RWPE1 (cell line): Measurements from ENCODE around the gene REG3G.

ENCODE experiments used
- CTCF ChIA-PET: fragments of 350-600 bp; sonication (Branson Sonifier 250); formaldehyde crosslinking; extraction: SDS; loops from one replicate; lab custom pipeline; 2021; lab: Yijun Ruan, JAX
- POLR2A ChIA-PET: fragments of 400-600 bp; formaldehyde crosslinking; extraction: SDS; loops from one replicate; lab custom pipeline; 2020; ENCODE audit warnings: antibody characterized with exemption; ENCODE audit not compliant: low non-redundant PET; lab: Yijun Ruan, JAX
- DNase-seq: peaks from one replicate; pipeline ENCODE4 v3.0.0; 2012; ENCODE audit warnings: low spot score
- H3K27ac ChIP-seq: fragments of 450-650 bp; 2 replicates; pipeline ENCODE4 v1.5.1; 2017
- TF ChIP-seq, protein P1 (sequence below): fragments of 450-650 bp; conservative IDR thresholded peaks from 2 replicates; pipeline ENCODE4 v1.5.1; 2017; ENCODE audit warnings: low read depth, mild to moderate bottlenecking

The REG3G gene

GRCh38 chr2:78982638-78983330 is 42.7 kb upstream of the REG3G start:
- ChIA-PET POLR2A (no interaction called here), CTCF (interaction anchor here (0.6 kb wide), 2 partner anchors 9 to 1950 kb away, joined by 3 to 4 read pairs; no protein-coding TSS in a partner anchor)
- TF ChIP-seq, protein P1, sequence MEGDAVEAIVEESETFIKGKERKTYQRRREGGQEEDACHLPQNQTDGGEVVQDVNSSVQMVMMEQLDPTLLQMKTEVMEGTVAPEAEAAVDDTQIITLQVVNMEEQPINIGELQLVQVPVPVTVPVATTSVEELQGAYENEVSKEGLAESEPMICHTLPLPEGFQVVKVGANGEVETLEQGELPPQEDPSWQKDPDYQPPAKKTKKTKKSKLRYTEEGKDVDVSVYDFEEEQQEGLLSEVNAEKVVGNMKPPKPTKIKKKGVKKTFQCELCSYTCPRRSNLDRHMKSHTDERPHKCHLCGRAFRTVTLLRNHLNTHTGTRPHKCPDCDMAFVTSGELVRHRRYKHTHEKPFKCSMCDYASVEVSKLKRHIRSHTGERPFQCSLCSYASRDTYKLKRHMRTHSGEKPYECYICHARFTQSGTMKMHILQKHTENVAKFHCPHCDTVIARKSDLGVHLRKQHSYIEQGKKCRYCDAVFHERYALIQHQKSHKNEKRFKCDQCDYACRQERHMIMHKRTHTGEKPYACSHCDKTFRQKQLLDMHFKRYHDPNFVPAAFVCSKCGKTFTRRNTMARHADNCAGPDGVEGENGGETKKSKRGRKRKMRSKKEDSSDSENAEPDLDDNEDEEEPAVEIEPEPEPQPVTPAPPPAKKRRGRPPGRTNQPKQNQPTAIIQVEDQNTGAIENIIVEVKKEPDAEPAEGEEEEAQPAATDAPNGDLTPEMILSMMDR: no peak
- H3K27ac ChIP-seq: no peak overlapping the region
- no peak for DNase-seq

DNA sequence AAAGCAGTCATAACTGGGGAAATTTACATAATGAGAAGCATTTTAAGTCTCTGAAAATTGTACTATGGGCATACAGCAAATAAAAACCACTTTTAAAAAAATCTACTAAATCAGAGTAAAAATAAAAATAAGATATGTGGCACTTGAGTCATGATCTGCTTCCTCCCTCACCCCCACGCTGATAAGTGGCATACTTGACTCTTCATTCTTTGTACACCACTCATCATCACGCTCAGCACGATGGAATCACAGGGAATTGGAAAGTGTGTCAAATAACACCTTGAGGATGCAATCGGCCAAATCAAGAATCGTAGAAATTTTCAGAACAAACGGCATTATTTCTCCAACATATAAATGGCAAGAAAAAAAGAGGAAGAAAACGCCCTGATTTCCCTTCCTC is 41.1 kb upstream of the REG3G start:
- no peak overlapping the region for H3K27ac ChIP-seq
- no peak for DNase-seq
- ChIA-PET POLR2A (no interaction called here), CTCF (no interaction called here)
- TF ChIP-seq, protein P1: no peak

DNA sequence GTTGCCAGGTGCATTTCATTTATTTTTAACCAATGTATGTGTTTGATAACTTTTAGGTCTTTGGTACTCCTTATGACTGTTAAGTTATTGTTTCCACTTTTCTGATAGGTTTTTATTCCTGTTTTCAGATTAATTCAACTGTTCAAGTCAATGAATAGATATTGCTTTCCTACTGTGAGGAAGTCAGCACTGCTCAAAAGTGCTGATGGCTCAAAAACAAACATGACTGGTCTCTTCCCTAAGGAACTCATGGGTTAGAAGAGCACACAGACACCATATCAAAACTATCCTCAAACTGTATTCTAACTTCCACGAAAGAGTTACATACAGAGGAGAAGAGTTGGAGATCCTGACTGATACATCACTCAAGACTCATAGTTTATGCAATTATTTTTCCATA is 39.9 kb upstream of the REG3G start:
- H3K27ac ChIP-seq: no peak overlapping the region
- TF ChIP-seq, protein P1: no peak
- ChIA-PET CTCF (no interaction called here), POLR2A (no interaction called here)
- DNase-seq: no peak

DNA sequence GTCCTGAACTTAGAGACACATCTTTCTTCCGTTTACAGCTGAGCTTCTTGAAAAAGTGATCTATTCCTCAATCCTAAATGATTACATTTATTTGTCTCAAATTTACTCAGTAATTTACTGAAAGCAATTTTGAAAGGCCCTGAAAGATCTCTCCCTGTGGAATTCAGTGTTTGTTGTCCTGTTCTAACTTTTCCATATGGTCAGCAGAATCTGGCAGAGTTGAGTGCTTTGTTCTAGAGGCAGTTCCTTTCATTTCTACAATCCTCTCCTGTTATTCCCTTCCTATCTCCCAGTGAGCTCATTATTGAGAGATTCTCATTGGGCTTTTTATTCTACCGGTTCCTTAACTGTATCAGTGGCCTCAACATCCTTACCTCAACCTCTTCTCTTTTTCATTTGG is 36.5 kb upstream of the REG3G start:
- ChIA-PET CTCF (no interaction called here), POLR2A (no interaction called here)

GRCh38 chr2:78992451-78992806 is 33.1 kb upstream of the REG3G start:
- POLR2A ChIA-PET: no interaction called here
- DNase-seq: peak; percentile 16
- CTCF ChIA-PET: no interaction called here
- TF ChIP-seq, protein P1: no peak
- H3K27ac ChIP-seq: no peak overlapping the region

More for the DNA sequence above, 36.5 kb upstream of the REG3G start:
- H3K27ac ChIP-seq: no peak overlapping the region
- no peak for DNase-seq
- TF ChIP-seq, protein P1: no peak

DNA sequence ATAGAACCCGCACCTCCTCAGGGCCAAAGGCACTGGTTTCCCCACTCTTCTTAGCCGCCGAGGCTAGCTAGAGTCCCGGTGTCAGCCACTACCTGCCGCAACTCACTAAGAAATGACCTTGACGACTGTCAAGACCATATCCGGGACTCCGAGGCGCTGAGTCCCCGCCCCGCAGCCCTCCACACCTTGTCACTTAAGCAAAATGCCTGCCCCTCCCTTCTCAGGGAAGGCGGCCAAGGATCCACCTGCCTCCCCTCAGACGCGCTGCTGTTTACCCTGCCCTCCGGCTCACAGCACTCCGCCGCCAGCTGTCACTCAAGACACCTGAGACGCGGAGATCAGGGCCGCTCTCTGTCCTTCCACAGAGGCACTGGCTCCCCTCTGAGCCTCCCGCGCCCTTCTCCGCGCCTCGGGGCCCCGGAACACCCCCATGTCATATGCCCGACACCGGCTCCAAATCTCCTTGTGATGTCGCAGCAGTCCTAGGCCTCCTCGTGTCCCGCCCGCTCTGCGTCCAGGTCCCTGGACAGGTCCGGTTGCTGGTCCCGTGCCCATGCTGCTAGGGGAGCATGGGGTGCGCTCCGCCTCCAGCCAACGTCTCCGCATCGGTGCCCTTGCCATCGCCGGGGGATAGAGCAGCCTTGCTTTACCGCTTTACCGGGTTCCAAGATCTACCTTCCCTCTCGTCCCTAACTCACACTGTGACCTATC is 32.5 kb upstream of the REG3G start:
- TF ChIP-seq, protein P1: no peak
- DNase-seq: peak; percentile 10
- POLR2A ChIA-PET: no interaction called here
- no peak overlapping the region for H3K27ac ChIP-seq
- CTCF ChIA-PET: no interaction called here
